GM12864 (cell line): ENCODE measurements around the gene FNTB.

ENCODE experiments used
- DNase-seq: peaks from one replicate; pipeline ENCODE4 v3.0.0-alpha.2; 2011; ENCODE audit warnings: low read depth
- H3K4me3 ChIP-seq: 2 replicates; pipeline ENCODE4 v1.5.1; 2011; ENCODE audit warnings: mild to moderate bottlenecking, low read depth, low read length, control low read depth
- TF ChIP-seq, protein P1 (sequence below): IDR thresholded peaks from 2 replicates; pipeline ENCODE4 v1.5.1; 2011; ENCODE audit warnings: low read depth, mild to moderate bottlenecking, moderate library complexity, low read length, control low read depth, inconsistent platforms; ENCODE audit errors: missing control alignments

Gene FNTB, protein sequence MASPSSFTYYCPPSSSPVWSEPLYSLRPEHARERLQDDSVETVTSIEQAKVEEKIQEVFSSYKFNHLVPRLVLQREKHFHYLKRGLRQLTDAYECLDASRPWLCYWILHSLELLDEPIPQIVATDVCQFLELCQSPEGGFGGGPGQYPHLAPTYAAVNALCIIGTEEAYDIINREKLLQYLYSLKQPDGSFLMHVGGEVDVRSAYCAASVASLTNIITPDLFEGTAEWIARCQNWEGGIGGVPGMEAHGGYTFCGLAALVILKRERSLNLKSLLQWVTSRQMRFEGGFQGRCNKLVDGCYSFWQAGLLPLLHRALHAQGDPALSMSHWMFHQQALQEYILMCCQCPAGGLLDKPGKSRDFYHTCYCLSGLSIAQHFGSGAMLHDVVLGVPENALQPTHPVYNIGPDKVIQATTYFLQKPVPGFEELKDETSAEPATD

DNA sequence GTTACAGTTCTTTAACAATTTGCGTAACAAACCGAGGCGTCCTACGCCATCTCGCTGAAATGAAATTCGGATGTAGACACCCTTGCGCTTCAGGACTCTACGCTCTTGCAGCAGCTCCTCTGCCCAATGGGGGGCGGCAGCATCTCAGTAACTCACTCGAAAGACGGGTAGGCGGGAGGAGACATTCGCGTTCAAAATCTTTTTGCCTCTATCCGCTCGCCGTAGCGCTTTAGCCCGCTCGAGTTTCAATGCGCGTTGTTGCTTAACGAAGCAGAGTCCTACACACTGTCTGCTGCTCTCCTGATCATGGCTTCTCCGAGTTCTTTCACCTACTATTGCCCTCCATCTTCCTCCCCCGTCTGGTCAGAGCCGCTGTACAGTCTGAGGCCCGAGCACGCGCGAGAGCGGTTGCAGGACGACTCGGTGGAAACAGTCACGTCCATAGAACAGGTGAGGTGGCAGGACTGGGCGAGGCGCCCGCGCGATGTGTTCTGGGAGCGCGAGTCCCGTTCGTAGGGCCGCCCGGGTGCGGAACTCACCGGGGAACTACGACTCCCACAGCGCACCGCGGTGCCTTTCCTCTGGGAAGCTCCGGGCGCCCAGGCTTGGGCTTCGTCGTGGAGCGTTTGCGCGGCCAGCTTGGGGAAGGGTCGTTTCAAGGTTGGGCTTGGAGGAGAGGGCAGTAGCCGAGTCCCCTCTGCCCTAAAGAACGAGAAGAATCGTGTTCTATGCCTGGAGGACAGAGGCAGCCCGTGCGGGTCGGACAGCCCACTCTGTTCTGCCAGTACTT, at the start of gene FNTB:
Gene FNTB, plus strand, starts transcription at position 248 of the 790 bp plus-strand sequence. Its CDS starts 59 bp downstream, at position 307.
- DNase-seq, result peak; percentile 90
- TF ChIP-seq, protein P1, sequence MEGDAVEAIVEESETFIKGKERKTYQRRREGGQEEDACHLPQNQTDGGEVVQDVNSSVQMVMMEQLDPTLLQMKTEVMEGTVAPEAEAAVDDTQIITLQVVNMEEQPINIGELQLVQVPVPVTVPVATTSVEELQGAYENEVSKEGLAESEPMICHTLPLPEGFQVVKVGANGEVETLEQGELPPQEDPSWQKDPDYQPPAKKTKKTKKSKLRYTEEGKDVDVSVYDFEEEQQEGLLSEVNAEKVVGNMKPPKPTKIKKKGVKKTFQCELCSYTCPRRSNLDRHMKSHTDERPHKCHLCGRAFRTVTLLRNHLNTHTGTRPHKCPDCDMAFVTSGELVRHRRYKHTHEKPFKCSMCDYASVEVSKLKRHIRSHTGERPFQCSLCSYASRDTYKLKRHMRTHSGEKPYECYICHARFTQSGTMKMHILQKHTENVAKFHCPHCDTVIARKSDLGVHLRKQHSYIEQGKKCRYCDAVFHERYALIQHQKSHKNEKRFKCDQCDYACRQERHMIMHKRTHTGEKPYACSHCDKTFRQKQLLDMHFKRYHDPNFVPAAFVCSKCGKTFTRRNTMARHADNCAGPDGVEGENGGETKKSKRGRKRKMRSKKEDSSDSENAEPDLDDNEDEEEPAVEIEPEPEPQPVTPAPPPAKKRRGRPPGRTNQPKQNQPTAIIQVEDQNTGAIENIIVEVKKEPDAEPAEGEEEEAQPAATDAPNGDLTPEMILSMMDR, result peak; percentile 95
- peak within 1 kb of the TSS; percentile 91 for H3K4me3 ChIP-seq

DNA sequence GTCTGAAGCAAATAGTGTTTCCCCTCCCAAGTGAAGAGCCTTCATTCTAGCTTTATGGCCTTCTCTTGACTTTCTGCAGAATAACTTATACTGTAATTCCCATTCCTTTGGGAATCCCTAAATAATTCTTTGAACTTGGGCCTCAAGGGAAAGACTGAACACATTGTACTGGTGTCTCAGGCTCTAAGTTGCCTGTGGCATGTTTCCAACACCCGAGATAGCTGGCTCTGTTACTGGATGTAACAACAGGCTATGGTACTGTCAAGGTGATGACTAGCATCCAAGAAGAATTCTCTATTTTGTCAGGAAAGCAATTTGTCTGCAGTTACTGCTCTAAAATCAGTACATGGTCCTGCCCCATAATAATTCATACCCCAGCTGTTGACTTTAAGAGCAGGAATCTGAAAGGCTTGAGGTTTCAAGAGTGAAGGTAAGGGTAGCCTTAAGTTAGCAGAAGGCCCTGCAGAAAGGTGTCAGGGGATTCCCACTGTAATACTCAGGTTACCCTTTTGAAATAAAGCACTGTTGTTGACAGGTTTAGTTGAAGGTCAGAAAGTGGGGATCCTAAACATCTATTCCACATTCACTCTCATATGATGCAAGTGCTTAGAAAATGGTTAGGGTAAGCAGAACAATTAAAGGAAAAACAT, 49.4 kb upstream of the FNTB start:
- DNase-seq, result no peak
- H3K4me3 ChIP-seq, result no peak overlapping the region
- TF ChIP-seq, protein P1, result no peak

DNA sequence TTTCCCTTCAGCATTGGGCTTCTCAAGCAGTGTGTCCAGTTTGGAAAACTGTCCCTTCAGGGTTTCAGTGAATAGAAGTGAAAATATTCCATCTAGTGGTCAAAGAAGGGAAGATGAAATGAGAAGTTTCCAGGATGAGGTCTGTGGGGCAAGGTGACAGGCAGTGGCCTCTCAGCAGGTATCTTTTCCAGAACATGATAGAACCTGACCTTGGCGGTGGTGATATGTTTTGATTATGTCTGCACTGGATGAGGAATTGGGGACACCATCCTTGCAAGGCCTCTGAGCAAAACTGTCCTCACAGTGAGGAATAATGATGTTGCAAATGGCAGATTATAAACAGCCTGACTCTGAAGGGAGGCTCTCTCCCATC, 48.9 kb upstream of the FNTB start:
- no peak for DNase-seq
- no peak overlapping the region for H3K4me3 ChIP-seq
- TF ChIP-seq, protein P1, result no peak

DNA sequence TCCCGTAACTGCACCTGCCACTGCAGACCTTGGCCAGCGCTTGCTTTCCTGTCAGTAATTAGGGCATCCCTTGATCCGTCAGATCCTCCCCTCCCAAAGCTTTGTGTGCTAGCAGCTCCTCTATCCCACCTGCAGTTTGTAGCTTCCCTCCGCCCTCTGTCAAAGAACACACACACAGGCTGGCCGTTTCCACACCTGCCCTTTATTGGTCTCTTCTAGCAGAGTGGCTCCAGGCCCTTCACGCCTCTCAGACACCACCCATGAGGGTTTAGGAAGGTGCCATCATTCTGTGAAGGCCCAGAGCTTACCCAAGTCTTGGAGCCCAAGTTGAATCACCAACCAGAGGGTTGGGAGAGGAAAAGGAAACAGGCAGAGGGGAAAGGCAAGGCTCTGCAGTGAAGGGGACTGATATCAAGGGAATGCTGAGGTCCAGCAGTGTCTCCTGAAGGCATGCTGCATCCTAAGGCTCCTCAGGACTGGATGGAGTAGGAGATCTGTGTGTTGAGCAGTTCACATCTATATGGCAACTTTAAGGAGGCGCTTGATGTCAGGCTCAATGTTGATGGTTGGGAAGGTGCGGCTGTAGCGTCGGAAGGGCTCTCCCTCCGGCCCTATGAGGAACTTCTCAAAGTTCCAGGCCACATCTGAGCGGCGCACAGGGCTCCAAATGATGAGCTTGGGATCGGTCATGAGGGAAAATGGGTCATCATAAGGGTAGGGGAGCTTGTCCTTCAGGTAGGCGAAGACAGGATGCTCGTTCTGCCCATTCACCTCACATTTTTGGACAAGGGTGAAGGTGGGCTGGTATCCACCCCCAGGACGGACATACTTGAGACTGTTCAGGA, 47.5 kb upstream of the FNTB start:
- TF ChIP-seq, protein P1, result no peak
- DNase-seq, result no peak
- no peak overlapping the region for H3K4me3 ChIP-seq

DNA sequence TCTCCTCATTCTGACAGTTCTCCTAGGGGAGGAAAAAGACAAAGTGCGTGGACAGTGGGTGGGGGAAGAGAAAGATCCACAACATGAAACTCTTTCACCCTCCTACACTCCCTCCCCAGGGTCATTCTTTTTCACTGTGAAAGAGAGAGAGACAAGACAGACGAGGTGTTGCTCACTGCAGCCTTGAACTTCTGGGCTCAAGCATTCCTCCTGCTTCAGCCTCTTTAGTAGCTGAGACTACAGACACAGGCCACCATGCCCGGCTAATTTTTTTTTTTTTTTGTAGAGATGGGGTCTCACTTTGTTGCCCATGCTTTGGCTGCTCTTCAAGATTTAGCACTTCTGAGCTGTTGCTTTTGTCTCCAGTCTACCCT, 46.9 kb upstream of the FNTB start:
- no peak for DNase-seq
- no peak overlapping the region for H3K4me3 ChIP-seq
- TF ChIP-seq, protein P1, result no peak

DNA sequence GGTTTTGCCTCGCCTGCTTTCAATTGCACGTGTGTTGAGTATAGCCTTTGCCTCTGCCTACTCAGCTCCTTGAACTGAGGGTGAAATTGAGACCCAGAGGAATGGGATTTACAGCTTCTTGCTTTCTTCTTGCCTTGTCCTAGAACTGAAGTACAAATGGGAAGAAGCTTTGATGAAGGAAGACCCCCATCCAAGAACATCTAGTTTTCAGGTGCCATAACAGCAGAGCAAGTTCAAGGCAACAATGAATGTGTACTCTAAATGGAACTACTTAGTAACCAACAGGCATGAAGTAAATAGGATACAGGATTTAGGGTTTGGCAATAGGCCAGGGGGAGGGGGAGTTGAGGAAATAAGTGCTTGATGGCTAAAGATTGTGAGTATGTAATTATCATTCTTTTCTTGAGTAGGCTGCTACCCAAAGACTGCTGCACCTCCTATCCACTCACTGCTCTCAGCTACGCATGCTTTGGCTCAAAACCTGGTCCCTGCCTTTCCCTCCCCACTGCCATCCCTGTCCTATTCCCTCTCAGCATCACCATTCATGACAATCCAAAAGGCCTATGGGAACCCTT, 46.3 kb upstream of the FNTB start:
- TF ChIP-seq, protein P1, result no peak
- DNase-seq, result no peak
- H3K4me3 ChIP-seq, result no peak overlapping the region
